ENCODE results near the gene GIT2. TPM values are rescaled to one million over a fixed set of nuclear protein-coding genes. Genes with fewer than 3 reads are reported as not detected.

GIT2 gene
- total RNA-seq, 1 donor from 2014 or later, result 40.7 TPM

DNA sequence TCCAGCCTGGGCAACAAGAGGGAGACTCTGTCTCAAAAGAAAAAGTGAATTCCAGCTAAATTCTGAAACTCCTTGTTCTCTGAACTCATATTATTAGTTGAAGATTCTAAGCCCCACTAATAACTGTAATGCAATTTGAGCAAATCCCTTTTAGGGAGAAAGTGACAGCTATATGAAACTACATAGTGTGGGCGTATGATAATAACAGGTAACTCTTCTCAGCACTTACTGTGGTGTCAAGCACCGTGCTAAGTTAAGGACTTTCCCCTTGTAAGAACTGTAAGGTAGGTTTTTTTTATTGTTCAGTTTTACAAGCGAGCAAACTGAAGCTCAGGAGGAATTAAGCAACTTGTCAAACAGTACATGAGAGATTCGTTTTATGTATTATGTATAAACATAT is 8.4 kb upstream of the GIT2 start:
- no peak overlapping the region for H3K4me3 Mint-ChIP-seq (ENCODE audit: low read depth)
- H3K27me3 Mint-ChIP-seq, result no peaks in the 10 kb centered on the region
- H3K4me1 Mint-ChIP-seq (ENCODE audit: low read depth), result peaks cover 6% of the 10 kb centered on the region
- peaks cover 2% of the 10 kb centered on the region for H3K9me3 Mint-ChIP-seq (ENCODE audit: low read depth)
- DNase-seq (ENCODE audit: low spot score, unreplicated experiment), result no peak
- no peak overlapping the region for H3K27ac Mint-ChIP-seq
- H3K36me3 Mint-ChIP-seq (ENCODE audit: insufficient read depth), result peaks cover 8% of the 10 kb centered on the region
- TF ChIP-seq, protein P1, sequence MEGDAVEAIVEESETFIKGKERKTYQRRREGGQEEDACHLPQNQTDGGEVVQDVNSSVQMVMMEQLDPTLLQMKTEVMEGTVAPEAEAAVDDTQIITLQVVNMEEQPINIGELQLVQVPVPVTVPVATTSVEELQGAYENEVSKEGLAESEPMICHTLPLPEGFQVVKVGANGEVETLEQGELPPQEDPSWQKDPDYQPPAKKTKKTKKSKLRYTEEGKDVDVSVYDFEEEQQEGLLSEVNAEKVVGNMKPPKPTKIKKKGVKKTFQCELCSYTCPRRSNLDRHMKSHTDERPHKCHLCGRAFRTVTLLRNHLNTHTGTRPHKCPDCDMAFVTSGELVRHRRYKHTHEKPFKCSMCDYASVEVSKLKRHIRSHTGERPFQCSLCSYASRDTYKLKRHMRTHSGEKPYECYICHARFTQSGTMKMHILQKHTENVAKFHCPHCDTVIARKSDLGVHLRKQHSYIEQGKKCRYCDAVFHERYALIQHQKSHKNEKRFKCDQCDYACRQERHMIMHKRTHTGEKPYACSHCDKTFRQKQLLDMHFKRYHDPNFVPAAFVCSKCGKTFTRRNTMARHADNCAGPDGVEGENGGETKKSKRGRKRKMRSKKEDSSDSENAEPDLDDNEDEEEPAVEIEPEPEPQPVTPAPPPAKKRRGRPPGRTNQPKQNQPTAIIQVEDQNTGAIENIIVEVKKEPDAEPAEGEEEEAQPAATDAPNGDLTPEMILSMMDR (IDR thresholded peaks at IDR 0.05; ENCODE audit: unreplicated experiment), result no peak

DNA sequence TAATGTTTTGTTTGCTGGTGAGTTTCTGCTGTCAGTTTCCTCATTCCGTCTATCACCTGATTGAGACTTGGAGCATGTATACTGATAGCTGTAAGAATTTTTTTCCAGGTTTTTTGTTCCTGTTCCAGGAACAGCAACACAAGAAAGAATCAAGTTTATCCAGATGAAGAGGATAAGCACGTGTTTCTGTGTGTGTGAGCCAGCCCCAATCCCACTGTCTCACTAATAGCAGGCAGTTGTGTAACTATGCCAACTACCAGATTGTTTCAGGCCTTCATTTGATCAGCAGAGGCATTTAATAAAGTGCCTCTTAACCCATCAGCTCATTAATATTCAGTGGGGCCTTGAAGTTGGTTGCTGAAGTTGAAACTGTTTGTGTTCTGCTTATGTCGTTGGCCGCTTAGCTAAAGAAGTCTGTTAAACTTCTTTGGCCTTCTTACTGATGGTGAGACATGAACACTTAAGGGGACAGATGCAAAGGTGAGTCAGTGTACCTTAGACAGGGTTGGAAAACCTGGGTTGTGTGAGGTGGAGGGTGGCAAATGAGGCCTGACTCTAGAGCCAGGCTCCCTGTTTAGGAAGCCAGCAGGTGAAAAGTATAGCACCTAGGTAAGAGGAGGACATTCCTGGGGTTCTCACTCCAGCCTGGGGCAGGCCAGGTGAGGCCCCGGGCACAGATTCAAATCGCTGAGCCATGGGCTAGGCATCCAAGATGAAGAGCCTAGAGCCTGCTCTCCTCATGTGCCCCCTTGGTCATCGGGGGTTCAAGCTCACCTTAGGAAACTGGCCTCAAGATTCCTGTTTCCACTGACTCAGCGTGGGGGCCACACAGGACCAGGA is 6.7 kb upstream of the GIT2 start:
- Mint-ChIP-seq H3K27ac (no peak overlapping the region), H3K27me3 (no peaks in the 10 kb centered on the region), H3K4me3 (ENCODE audit: low read depth) (no peak overlapping the region), H3K9me3 (ENCODE audit: low read depth) (peaks cover 1% of the 10 kb centered on the region), H3K4me1 (ENCODE audit: low read depth) (peaks cover 8% of the 10 kb centered on the region), H3K36me3 (ENCODE audit: insufficient read depth) (peaks cover 6% of the 10 kb centered on the region)
- DNase-seq (ENCODE audit: low spot score, unreplicated experiment), result no peak
- TF ChIP-seq, protein P1 (IDR thresholded peaks at IDR 0.05; ENCODE audit: unreplicated experiment), result no peak

DNA sequence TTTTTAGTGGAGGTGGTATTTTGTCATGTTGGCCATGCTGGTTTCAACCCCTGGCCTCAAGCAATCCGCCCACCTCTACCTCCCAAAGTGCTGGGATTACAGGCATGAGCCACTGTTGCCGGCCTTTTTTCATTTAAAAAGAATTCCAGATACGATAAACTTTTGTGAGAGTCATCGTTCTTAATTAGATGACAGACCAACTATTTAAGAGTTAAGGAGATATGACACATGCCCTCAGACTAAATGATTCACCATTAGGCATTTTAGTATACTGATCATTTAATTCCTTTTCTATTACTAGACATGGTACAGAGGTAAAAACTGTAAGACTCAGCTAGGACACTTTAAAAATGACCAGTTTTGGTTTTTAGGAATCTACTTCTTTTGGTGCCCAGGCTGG is 5.4 kb upstream of the GIT2 start:
- no peak for DNase-seq (ENCODE audit: low spot score, unreplicated experiment)
- Mint-ChIP-seq H3K4me3 (ENCODE audit: low read depth) (peak overlapping the region; percentile 14), H3K27ac (no peak overlapping the region), H3K9me3 (ENCODE audit: low read depth) (no peaks in the 10 kb centered on the region), H3K27me3 (no peaks in the 10 kb centered on the region), H3K36me3 (ENCODE audit: insufficient read depth) (peaks cover 5% of the 10 kb centered on the region), H3K4me1 (ENCODE audit: low read depth) (peaks cover 8% of the 10 kb centered on the region)
- TF ChIP-seq, protein P1 (IDR thresholded peaks at IDR 0.05; ENCODE audit: unreplicated experiment), result no peak

DNA sequence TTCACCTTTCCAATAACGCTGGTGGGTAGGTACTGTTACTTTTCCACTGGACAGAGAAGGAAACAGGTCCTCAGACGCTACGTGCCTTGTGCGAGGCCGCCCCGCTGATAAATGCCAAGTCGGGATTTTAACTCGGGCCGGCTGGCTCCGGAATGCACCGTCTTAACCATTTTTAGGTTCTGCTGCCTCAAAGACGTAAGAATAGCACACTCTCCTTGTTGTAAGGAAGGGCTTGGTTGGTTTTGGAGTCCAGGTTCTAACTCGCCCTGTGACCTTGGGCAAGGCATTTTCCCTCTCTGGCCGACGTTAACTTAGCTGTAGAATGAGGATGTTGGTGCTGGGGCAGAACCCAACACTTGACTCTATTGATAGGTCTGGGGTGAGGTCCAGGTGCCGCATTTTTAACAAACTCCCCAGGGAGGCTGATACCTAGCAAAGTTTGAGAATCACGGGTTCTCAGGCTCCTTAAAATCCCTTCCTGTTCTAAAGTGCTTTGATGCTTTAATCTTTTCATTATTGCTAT is 3.9 kb upstream of the GIT2 start:
- DNase-seq (ENCODE audit: low spot score, unreplicated experiment), result no peak
- peak overlapping the region; percentile 92 for H3K27ac Mint-ChIP-seq
- peaks cover 1% of the 10 kb centered on the region for H3K36me3 Mint-ChIP-seq (ENCODE audit: insufficient read depth)
- peak overlapping the region; percentile 92 for H3K4me3 Mint-ChIP-seq (ENCODE audit: low read depth)
- H3K9me3 Mint-ChIP-seq (ENCODE audit: low read depth), result no peaks in the 10 kb centered on the region
- TF ChIP-seq, protein P1 (IDR thresholded peaks at IDR 0.05; ENCODE audit: unreplicated experiment), result no peak
- H3K27me3 Mint-ChIP-seq, result no peaks in the 10 kb centered on the region
- peaks cover 14% of the 10 kb centered on the region for H3K4me1 Mint-ChIP-seq (ENCODE audit: low read depth)

DNA sequence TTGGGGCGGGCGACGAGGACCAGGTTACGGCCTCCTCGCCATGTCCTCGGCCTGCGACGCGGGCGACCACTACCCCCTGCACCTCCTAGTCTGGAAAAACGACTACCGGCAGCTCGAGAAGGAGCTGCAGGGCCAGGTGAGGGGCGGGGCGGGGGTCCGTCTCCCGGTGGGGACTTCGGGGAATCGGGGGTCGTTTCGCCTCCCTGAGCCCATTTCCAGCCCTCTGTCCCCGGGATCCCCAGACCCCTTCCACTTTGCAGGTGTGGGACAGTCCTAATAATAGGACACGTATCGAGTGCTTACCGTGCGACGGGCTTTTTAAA is 3.4 kb upstream of the GIT2 start:
- no peaks in the 10 kb centered on the region for H3K9me3 Mint-ChIP-seq (ENCODE audit: low read depth)
- H3K27me3 Mint-ChIP-seq, result no peaks in the 10 kb centered on the region
- TF ChIP-seq, protein P1 (IDR thresholded peaks at IDR 0.05; ENCODE audit: unreplicated experiment), result no peak
- peaks cover 18% of the 10 kb centered on the region for H3K4me1 Mint-ChIP-seq (ENCODE audit: low read depth)
- peaks cover 1% of the 10 kb centered on the region for H3K36me3 Mint-ChIP-seq (ENCODE audit: insufficient read depth)
- H3K4me3 Mint-ChIP-seq (ENCODE audit: low read depth), result peak overlapping the region; percentile 92
- peak overlapping the region; percentile 92 for H3K27ac Mint-ChIP-seq
- DNase-seq (ENCODE audit: low spot score, unreplicated experiment), result peak; percentile 12

Measured in progenitor cell of endocrine pancreas (in vitro differentiated cells).